ENCODE results near the gene SLC4A7.
A peak's percentile ranks its signal among the peaks of the same experiment; 100 is the strongest.
"Not testable (repeated sequence)": the region's sequence is repeated elsewhere in the genome, so short reads cannot be mapped to it uniquely, and the experiment has no call there.

Gene SLC4A7

DNA sequence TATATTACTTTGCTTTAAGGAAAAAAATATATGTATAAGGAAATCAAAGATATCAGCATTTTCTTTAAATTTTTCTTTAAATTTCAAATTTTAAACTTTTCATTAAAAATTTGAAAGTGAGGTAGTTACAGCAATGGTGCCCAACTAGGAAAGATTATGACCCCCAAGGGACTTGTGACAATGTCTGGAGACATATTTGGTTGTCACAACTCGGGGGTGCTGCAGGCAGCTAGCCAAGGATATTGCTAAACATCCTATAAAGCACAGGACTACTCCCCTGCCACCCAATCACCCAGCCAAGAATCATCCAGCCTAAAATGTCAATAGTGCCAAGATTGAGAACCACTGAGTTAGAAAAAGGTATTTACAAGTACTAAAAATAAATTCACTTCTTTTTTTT, 57.3 kb downstream of the SLC4A7 start:
- no peak for DNase-seq

DNA sequence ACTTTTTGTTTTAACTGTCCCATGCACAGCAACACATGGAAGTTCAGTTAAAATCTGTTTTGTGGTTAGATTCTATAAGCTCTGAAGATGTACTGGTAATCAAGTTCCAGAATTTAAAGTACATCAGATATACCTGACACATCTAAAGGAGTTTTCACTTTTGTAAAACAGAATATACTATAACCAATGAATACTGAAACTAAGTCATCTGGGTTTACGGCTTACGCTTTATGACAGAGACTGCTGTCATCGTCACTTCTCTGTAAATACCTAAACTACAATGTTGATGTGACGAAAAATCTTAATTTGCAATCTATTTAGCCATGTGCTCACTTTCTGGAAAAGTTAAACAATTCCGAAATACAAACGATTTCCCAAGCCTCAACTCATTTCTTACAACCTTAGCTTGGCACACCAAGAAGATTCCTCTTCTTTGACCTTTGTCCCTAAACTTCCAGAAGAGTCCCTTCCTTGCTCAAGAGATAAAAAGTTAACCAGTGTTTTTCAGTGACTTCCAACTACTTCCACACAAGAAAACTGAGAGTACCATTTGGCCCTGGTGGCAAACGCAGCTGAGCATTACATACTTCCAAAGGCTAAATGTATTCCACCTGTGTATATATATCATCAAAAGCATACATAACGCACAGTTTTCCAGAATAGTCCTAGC, 58.2 kb downstream of the SLC4A7 start:
- DNase-seq = no peak

DNA sequence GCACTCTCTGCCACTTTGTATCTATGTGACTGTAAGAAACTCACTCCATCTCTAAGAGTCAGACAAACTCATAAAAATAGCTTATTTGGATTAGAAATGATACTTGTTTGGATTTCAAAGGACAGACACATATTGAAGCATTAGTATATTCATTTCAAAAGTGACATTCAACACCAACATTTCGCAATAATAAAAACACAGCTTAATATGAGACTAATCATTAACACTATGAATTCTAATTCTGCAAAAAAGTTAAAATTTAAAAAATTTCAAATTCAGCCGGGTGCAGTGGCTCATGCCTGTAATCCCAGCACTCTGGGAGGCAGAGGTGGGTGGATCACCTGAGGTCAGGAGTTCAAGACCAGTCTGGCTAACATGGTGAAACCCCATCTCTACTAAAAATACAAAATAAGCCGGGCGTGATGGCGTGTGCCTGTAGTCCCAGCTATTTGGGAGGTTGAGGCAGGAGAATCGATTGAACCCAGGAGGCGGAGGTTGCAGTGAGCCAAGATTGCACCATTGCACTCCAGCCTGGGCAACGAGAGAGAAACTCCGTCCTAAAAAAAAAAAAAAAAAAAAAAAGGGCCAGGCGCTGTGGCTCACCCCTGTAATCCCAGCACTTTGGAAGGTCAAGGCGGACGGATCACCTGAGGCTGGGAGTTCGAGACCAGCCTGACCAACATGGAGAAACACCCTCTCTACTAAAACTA, 59.2 kb downstream of the SLC4A7 start:
- not testable (repeated sequence) for DNase-seq

DNA sequence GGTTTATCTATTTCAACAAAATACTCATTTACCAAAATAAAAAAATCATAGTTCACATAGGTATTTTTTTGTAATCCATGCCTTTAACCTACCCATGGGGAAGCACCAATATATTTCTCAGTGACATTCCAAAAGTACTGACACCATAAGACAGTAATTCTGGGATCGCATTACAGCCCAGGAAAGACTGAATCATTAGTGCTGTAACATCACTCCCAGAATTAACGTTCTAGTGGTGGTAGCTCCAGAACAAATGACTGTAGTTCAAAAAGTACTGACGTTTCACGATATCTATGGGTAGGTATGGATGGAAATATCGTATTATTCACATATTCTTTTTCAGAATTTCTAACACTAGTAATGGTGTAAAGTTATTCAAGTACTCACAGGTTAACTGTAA, 60.7 kb downstream of the SLC4A7 start:
- no peak for DNase-seq

DNA sequence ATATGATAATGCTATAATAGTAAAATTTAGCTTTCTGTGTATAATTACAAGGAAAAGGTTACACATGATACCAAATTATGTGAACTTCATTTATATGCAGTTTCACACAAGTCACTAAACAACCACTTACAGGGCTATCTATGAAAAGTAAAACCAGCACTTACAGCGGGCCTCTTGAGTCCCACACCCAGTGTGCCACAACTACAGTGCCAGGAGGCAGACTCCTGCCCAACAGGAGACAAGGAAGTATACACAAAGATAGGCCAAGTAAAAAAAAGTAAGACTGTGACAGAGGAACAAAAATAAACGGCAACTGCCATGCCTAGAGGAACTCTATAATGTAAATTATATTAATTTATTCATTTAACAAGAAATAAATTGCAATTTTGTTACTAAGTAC, 61.6 kb downstream of the SLC4A7 start:
- no peak for DNase-seq

DNA sequence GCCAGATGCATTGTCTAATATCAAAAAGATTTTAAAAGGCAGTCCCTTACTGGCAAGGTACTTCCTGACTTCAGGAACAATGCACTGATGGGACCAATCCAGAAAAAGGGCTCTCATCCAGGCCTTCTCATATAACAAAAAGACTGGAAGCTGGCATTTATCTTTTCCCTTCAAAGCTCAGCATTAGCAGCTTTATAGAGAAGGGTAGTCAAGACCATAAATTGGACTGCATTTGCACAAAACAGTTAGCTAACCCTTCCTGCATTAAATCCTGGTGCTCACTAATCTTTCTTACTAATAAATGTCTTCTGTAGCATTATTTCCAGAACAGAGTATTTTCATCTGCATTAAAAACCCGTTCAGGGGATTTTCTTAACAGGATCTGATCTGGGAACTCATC, 69.0 kb downstream of the SLC4A7 start:
- no peak for DNase-seq

DNA sequence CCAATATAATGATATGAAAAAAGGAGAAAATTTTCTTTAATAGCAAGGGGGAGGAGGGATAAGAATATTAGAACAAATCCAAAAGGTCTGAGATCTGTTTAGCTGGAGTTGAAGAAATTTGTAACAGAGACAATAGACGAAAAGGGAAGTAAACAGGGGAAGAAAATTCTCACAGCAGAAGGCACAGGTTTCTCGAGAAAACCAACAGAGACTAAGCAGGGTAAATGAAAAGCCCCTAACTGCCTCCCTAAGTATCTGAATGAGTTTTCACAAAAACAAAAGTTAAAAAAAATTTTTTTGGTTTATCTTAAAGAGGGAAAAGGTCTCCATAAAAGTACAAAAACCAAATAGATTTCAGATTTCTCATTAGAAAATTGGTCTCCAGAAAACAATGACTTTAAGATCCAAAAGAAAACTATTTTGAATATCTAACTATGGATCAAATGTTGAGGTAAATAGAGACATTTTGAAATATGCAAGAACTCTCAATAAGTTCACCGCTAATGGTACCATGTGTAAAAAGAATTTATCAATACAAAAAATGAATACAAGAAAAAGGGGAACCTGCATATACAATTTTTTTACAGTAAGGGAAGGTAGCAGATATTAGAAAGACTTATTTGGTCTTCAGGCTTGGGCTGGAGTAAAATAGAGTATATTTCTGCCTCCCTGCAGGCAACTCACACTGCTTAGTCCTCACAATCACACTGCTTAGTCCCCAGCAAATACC, 91.1 kb downstream of the SLC4A7 start:
- no peak for DNase-seq

DNA sequence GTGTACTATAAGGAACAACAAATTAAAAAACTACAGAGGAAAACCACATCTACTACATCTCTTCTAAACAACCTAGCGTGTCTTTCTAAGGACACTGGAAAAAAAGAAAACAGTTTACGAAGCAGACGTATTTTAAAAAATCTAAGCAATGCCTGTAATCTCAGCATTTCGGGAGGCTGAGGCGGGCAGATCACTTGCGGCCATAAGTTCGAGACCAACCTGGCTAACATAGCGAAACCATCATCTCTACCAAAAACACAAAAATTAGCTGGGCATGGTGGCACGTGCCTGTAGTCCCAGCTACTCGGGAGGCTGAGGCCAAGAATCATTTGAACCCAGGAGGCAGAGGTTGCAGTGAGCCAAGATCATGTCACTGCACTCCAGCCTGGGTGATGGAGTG, 91.8 kb downstream of the SLC4A7 start:
- not testable (repeated sequence) for DNase-seq

DNA sequence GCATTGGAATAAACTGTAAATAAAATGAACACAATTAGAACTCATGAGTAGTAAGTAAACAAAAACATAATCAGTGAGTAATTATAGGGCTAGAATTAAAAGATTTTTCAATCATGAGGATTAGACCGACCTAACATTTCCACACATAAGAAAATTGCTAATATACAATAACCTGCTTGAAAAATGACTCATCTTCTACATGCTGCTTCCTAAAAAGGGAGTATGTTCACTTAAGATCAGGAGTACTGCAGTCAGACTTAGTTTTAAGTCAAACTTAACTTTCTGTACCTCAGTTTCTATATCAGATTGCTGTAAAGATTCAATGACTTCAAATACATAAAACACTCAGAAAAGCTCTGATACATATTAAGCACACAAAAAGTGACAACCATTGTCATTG, 92.4 kb downstream of the SLC4A7 start:
- DNase-seq = no peak

DNA sequence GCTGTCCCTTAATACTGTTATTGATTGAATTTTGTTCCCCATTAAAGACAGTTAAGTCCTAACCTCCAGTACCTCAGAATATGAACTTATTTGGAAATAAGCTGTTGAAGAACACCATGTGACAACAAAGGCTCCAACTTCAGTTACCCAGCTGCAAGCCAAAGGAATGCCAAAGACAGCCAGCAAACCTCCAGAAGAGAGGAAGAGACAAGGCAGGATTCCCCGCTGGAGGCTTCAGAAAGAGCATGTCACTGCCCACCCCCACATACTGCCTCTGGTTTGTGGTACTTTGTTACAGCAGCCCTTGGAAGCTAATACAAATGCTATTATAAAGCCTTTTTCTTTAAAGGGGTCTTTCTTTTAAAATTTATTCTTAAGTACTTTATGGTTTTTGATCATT, 96.6 kb downstream of the SLC4A7 start:
- DNase-seq = no peak

DNA sequence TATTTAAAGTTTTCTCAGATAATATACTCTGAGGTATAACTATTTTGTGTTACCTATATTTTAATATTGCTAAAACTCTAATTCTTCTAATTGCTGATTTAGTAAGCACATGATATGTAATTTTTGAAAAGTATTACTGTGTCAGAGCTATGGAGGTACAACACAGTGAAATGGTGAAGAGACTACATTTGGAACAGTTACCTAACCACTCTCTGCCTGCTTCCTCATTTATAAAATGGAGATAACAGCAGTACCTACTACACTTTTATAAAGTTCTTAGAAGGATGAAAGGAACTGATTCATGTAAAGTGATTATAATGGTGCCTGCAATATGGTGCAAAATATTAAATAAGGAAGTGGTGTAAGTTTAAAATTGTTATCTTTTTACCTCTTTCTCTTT, 98.7 kb downstream of the SLC4A7 start:
- no peak for DNase-seq

DNA sequence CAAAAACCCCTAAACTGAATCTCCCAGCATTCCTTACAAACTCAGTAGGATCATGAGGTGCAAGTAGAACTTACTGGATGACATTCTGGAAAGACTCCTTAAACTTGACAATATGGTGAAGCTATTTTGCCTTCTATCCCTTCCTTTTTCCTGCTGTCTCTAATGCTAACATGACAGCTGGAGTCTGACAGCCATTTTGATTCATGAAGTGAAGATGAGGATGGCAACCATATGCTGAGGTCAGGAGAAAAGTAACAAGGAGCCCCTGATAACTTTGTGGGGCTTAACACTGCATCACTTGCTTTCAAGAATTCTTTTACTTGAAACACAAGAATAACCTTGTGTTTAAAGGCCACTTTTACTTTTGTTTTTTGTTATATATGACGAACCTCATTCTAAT, 100.0 kb downstream of the SLC4A7 start:
- DNase-seq = no peak

DNA sequence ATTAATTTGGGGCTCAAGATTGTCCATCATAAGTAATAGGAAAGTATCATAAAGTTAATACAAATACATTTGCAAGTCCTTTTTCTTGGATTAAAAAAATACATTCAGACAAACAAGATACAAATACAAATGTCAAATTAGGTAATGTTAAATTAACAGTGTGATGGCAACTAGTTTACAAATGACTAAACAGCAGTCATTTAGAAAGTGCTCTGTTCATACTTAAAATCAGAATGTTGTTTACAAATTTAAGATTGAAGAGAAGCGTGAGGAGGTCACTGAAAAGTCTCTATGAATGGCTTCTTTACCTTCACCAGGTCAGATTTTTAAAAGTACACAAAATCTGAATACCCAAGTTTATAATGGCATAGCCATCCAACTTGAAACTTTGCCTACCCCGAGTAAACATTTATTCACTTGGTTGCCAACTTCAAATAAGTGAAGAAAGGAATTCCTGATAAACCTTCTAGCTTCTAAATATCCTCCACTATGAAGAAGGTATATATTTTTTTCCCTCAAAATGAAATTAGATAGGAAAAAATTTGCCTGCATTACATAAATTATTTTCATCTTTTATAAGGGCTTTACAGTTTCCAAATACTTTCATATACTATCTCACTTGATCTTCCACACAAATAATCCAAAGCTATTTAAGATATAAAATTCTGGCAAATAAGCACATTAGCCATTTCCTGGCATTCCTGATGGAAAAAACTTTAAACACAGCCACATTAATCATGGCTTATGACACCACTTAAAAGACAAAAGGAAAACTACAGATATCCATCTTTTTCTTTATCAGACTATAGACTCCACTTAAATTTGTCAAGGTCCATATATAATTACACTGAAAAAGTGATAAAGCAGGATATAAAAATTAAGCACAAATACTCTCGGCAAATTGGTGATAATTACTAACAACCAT, 103.5 kb downstream of the SLC4A7 start:
- no peak for DNase-seq

DNA sequence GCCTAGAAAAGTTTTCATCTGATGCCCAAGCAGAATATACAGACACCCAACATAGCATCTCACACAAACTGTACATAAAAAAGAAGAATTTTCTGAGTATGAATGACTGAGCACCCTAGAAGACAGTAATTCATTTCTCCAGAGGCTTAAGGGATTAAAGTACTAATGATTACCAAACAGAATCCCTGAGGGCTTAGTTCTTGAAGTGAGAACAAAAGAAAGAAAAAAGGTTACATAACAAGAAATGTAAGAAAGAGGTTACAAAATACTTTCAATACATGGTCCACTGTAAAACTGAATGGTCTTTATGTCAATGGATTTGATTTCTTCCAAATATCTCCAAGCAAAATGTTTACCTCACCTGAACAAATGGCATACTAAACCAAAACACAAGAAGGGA, 105.9 kb downstream of the SLC4A7 start:
- no peak for DNase-seq

DNA sequence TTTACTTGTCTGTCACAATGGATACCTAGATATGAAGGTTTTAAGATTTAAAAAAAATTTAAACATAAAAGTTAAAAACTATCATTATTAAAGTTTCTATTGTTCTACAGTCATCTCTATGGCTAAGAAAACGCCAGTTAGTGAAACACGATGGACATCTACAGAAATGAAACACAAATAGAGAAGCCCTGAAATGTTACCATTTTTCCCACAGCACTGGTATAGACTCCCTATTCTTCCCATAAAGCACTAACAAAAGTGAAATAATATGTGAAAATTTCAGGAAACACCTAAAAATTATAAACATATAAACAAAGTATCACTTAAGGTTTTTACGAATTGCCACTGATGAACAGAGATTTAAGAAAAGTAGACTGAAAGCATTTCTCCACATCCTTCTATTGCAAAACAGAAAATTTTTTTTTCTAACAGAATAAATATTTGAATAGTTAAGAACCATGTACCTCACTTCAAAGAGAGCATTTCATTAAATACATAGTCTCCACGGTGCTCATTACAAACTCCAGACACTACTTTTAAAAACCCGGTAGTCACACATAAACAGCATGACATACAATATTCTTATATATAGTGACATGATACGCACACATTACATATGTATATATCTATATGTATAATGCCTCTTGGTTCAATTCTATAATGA, 107.9 kb downstream of the SLC4A7 start:
- no peak for DNase-seq

DNA sequence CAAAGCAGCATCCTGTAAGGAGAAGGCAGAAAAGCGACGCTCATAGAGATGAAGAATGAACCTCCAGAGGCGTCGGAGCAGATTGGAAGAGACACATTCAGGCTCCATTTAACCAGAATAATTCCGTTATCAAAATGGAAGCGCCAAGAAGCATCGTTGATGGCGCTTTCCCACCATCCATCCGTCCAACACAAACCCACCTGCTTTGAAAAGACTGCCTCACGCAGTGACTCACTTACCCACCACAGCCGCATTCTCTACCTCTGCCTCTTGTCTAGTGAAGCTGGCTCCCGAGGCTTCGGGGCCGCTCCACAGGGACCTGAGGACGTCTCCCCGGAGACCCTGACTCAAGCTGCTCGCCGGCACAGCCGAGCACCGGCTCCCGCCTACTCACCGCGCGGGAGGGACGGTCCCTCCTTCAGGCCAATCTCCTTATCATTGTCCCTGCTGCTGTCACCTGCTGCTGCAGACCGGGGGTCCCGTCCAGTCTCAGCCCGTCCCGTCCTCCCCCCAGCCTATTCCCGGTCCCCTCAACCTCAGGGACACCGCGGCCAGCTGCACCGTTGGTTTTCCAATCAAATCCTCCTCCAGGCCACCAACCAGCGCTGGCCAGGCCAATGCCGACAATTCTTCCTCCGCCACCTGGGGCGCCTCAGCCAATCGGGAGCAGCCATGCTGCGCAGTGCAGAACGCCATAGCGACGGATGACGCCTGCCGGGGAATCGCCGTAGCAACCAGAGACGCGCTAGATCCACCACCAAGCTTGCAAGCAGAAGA, 115.2 kb downstream of the SLC4A7 start, which contains the start of gene NEK10:
TSS of gene NEK10 (minus strand) at position 553 of the 777 bp plus-strand sequence. CDS start 16,501 bp downstream, outside the sequence.
- peak; percentile 58 for DNase-seq

DNA sequence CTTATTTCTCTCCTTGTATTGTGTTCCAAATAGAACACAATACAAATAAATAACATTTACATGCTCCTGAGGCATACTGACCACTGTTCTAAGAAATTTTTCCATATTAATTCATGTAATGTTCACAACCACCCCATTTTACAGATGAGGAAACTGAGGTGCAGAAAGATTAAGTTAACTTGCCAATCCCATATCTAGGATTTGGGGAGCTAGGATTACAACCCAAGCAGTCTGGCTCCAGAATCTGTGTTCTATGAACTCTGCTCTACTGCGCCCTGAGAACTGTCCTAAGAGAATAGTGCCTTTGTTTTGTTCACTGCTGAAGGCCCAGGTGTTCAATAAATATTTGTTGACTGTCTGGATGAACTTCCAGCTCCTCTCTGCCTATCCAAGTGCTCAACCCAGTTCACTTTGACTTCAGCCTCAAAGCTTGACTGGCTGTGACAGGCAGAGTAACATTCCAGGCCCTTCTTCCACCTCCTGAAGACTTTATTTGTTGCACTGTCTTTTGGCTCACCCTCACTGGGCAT, 118.1 kb downstream of the SLC4A7 start:
- DNase-seq = no peak

DNA sequence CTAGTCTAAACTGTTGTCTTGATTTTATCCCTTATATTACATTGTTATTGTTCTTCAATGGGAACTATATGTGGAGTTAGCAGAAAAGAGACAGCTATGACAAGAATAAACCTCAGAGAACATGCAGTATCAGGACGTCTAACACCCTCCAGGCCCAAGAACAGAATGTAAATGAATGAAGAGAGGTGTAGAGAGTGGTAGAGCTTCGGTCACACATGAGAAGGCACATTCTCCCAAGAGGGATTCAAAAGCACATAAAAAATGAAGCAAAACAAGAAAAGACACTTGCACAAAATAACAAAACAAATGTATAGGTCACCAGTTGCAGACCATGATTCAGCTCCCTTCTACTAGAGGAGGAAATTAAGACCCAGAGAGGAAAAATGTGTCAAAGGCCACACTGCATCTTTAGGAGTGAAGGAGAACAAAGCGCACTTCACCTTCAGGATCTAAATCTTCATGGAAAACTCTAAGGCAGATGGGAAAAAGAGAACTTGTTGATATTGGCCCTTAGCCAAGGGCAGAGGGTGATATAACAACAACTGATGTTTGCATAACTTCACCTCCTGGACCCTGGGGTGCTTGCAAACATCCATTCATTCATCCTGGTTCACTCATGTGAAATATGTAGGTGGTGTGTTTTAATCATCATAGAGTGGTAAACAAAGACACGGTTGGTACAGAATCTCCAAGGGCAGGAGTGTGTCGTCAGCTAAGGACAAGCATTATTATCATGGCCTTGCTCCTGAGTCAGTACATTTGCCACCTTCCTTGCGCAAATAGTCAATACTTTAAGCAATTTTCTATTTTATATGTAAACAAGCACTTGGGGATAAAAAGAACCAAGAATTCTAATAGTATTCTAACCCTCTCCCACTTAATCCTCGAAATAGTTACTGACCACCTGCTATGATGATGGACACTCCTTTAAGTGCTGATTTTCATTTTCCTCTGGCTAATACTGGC, 123.8 kb downstream of the SLC4A7 start:
- DNase-seq = no peak

DNA sequence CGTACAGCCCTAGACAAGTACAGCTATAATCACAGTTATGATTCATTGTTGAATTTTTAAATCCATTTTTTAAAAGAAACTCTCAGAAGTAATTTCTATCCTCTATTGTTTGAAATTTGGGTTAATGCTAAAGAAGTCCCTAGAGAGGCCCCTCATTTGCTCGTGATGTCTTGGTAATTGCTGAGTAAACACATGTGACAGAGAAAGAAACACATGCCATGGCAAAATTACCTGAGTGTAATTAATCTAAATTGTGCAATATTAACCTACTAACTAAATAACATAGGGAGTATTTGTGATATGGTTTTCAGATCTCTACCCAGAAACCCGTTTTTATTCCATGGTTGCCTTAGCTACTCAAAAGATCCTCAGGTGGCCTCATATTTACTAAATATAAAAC, 125.8 kb downstream of the SLC4A7 start:
- no peak for DNase-seq

DNA sequence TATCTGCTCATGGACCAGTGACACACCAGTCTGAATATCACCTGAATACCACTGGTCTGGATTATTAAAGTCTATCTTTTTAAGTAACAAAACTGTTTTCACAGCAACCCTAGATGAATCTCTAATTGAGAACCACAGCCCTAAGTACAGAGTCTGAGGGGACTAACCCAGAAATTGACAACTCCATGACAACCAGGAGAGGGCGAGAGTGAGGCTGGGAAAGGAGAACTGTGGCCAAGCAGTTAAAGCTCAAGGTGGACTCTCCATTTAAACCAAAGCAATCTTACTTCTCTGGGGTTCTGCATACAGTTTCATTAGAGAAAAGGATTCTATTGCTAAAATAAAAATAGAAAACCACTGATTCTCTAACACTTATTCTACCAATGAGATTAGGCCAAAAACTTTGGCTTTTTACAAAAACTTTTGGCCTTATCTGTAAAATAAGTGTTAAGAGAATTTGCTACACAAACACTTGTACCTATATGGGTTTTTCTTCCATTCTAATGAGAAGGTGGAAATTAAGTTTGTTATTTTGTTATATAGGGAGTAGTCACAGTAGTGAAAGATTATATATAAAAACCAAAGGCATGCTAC, 126.4 kb downstream of the SLC4A7 start:
- DNase-seq = no peak

Measured in NCI-H2107 (cell line).